Tongue (tissue), 2 donors: ENCODE measurements around the gene THAP7. TPM values are rescaled to one million over a fixed set of nuclear protein-coding genes. Genes with fewer than 3 reads are reported as not detected.

Experiments
- small RNA-seq: library from RNA; depleted of rRNA; stranded (forward); fragments of <200 nt; gene quantifications from one replicate; pipeline ENCODE3, GENCODE V24; 2014; ENCODE audit warnings: low replicate concordance
- total RNA-seq: library from RNA; depleted of rRNA; stranded (reverse); fragments of >200 nt; gene quantifications from one replicate; pipeline ENCODE4 v1.2.3, GENCODE V29; 2014

Gene THAP7
- total RNA-seq, 1 donor from 2014 or later, result 27.7 TPM

Small RNA genes lying within 50 kb of the gene (small RNA-seq; reads per million reads assigned to genes)
- not detected for gene MIR649

Other genes starting within 250 kb of the THAP7 start
- not detected for gene SERPIND1, start 228.0 kb downstream of the THAP7 start, total RNA-seq
- gene PI4KA, start 143.3 kb downstream of the THAP7 start, total RNA-seq, result 38.1 TPM
- gene SNAP29, start 143.1 kb downstream of the THAP7 start, total RNA-seq, result 8.4 TPM
- gene CRKL, start 84.7 kb downstream of the THAP7 start, total RNA-seq, result 69.5 TPM
- 0.21 TPM for gene AIFM3, start 34.9 kb downstream of the THAP7 start, total RNA-seq
- gene LZTR1, start 19.8 kb downstream of the THAP7 start, total RNA-seq, result 38.3 TPM
- gene P2RX6, start 13.0 kb upstream of the THAP7 start, total RNA-seq, result 19.3 TPM
- gene SLC7A4, start 30.4 kb upstream of the THAP7 start, total RNA-seq, result 0.41 TPM
- gene LRRC74B, start 43.8 kb upstream of the THAP7 start, total RNA-seq, result not detected